NCI-H2196 treated with DMSO at 0.1 percent for 48 hours (cell line): ENCODE results near the gene CHST15.

Source experiments
- DNase-seq: peaks from one replicate; lab custom pipeline; 2025; ENCODE audit not compliant: unreplicated experiment; lab: John Stamatoyannopoulos, UW

Gene CHST15

GRCh38 chr10:124066781-124067714 is 26.4 kb downstream of the CHST15 start:
- DNase-seq: no peak

- no peak for DNase-seq
These were observed 27.2 kb downstream of the CHST15 start for GRCh38 chr10:124066126-124066700.

GRCh38 chr10:124065382-124066125 is 27.8 kb downstream of the CHST15 start:
- no peak for DNase-seq

- DNase-seq: no peak
These were observed 28.7 kb downstream of the CHST15 start for GRCh38 chr10:124064676-124065075.

DNA sequence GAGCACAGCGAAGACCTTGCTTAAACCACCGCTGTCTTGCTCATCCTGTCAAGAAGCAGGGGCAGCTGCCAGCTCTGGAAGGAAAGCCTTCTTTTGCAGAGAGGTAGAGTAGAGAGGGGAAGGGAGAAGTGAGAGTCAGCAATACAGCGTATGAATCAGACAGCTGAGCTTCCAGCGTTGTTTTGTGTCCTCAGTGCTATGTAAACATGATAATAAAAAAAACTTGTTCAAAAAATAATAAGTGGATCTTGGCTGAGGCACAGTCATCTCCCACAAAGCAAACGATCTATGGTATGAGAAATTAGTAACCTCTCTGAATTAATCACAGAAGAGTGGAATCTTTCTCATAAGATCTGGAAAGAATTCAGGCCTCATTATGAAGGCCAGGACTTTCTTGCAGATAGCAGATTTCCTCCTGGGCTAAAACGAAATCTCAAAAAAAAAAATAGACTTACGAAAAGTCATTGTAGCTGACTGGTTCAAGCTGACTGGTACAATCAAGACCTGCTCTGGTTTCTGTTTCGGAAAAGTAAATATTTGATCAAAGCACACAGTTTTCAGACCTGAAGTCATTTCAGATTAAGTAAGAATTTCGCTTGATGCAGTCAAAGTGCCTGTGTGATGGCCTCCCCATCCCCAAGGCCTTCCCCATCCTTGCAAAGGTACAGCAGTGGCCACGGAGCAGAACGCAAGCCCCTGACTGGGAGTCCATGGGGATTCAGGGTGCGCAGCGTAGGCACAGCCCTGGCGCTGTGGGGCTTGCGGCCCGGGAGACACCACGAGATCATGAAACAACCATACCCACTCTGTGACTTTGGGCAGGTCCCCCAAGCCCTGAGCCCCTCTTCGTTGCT is 29.4 kb downstream of the CHST15 start:
- peak; percentile 20 for DNase-seq

- DNase-seq: no peak
These were observed 31.0 kb downstream of the CHST15 start for GRCh38 chr10:124062390-124062789.

DNA sequence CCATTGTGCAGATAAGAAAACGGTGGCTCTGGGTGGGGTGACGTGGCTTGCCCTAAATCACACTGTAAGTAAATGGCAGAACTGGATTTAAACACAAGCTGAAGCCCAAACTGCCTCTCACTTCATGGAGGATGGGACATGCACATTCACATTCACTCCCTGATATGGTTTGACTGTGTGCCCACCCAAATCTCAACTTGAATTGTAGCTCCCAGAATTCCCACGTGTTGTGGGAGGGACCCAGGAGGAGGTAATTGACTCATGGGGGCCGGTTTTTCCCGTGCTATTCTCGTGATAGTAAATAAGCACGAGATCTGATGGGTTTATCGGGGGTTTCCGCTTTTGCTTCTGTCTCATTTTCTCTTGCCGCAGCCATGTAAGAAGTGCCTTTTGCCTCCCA is 32.4 kb downstream of the CHST15 start:
- no peak for DNase-seq

DNA sequence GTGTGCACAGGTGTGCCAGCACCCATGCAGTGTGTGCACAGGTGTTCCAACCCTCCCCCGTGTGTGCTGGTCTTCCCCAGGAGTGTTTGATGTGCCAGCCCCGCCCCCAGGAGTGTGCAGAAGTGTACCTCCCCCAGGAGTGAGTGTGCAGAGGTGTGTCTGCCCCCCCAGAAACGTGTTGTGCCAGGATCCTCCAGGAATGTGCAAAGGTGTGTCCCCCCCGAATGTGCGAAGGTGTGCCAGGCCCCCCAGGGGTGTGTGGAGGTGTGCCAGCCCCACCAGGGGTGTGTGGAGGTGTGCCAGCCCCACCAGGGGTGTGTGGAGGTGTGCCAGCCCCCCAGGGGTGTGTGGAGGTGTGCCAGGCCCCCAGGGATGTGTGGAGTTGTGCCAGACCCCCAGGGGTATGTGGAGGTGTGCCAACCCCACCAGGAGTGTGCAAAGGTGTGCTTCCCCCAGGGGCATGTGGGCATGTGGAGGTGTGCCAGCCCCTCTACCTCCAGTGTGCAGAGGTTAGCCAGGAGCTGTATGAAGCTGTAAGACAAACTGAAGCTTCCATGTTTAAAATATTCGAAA is 33.2 kb downstream of the CHST15 start:
- DNase-seq: no peak

DNA sequence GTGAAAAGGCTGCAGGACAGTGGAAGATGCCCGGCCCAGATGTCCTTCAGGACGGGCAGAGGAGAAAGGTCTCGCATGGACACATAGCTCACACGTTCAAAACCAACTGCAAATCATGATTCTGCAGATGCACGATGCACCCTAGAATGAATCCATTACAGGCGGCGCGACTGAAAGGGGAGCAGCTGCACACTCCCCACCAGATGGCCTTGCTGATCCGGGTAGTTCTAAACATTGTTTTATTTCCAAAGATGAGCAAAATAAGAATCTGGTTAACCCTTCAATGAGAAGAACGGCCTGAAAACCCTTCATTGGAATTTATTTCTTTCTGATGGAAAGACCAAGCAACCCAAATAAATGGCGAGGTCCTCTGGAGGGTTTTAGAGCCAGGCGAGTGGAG is 33.8 kb downstream of the CHST15 start:
- no peak for DNase-seq

DNA sequence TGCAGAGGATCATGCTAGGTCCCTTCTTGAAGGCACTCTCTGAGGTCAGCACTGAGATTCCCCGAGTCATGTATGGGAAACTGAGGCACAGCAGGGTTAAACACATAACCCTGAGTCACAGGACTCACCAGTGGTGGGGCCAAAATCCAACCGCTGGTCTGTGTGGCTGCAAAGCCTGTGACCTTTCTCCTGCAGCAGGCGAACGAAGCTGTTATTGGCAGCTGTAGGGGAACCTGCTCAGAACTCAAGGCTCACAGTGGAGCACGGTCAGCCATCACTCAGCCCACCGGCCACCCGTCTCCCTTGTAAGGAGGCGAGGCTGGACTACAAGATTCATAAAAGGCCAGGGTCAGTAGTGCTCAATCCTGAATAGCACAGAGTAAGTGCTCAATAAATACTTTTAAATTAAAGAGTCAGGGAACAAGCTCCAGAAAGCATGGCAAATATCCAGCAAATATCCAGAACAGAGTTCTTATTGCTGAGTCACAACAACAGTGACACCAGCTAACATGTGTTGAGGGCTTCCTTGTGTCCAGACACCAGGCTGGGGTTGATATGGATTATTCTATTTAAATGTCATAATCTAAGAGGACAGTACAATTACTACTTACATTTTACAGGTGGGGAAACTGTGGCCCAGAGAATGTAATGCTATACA is 34.9 kb downstream of the CHST15 start:
- no peak for DNase-seq

- DNase-seq: no peak
These were observed 35.8 kb downstream of the CHST15 start for GRCh38 chr10:124057601-124058000.

DNA sequence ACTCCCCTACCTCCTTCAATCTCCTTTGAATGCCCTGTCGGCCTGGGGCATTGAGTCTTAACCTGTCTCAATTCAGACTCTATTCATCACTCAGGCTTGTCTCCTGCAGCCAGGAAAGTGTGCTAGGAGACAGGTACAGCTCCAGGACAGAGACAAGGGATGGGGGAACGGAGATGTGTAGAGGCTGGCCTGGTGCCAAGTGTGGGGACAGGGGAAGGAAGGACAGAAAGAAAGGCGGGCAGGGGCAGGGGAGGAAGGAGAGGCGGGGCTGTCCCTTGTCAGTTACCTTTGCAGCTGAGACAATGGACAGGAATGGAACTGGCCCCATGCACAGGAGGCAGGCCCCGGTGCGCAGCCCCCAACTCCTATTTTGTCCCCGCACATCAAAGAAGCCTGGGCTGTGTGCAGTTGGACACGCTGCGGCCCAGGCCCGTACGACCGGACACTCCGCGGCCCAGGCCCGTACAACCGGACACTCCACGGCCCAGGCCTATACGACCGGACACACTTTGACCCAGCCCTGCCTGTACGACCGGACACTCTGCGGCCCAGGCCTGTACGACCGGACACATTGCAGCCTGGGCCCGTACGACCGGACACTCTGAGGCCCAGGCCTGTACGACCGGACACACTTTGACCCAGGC is 36.9 kb downstream of the CHST15 start:
- DNase-seq: no peak

DNA sequence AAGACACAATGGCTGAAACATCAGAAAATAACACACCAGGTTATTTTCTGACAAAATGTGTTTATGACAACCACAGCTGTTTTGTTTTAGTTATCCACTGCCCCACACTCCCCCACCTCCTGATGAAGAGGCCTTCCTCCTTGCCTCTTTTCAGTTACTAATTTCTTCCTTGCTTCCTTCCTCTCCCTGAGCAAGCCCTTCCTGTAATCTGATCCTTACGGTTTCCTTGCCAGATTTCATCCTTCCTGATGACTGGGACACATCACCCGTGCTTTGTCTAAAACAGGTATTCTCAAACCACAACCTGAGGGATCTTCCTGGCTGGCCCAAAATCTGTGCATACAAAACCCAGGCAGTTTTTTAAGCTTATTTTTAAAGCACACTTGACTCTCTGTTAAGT is 39.4 kb downstream of the CHST15 start:
- no peak for DNase-seq

DNA sequence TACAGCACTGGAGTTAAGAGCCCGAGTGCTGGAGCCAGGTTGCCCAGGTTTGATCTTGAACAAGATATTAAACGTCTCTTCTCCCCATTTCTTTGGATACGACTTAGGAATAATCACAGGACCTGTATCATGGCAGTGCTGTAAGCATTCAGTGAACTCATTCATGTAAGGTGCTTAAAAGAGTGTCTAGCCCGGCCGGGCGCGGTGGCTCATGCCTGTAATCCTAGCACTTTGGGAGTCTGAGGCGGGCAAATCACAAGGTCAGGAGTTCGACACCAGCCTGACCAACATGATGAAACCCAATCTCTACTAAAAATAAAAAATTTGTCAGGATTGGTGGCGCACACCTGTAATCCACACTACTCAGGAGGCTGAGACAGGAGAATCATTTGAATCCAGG is 40.8 kb downstream of the CHST15 start:
- no peak for DNase-seq

- no peak for DNase-seq
These were observed 43.1 kb downstream of the CHST15 start for GRCh38 chr10:124050021-124051015.

DNA sequence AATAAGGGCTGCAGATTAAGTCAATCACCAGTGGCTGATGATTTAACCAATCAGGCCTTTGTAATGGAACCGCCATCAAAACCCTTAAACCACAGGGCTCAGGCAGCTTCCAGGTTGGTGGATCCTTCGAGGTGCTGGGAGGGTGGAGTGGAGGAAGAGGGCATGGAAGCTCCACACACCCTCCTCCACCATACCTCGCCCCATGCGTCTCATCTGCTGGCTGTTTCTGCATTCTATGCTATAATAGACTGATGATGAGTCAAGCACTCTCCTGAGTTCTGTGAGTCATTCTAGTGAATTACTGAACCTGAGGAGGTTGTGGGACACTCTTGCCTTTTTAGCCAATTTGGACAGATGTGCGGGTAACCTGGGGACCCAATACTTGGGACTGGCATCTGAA is 43.9 kb downstream of the CHST15 start:
- DNase-seq: no peak

GRCh38 chr10:124048371-124049290 is 44.8 kb downstream of the CHST15 start:
- DNase-seq: no peak
